GM12892 (cell line): ENCODE results near the gene GAK.

Experiments used
- DNase-seq: peaks from one replicate; pipeline ENCODE4 v3.0.0; 2011; ENCODE audit not compliant: insufficient read length
- FAIRE-seq: peaks from 2 replicates; lab custom pipeline; 2011; peaks lifted over from hg19 to GRCh38; lab: Jason Lieb, UNC
- POLR2A ChIP-seq: IDR thresholded peaks from 2 replicates; pipeline ENCODE4 v1.6.1; 2011; ENCODE audit warnings: low read depth, low read length, control low read depth
- POLR2AphosphoS5 ChIP-seq: IDR thresholded peaks from 2 replicates; pipeline ENCODE4 v1.6.1; 2011; ENCODE audit warnings: low read depth, low read length, control low read depth
- TAF1 ChIP-seq: IDR thresholded peaks from 2 replicates; pipeline ENCODE4 v1.6.1; 2011; ENCODE audit warnings: low read depth, mild to moderate bottlenecking, control low read depth, low read length, borderline replicate concordance

GAK gene

DNA sequence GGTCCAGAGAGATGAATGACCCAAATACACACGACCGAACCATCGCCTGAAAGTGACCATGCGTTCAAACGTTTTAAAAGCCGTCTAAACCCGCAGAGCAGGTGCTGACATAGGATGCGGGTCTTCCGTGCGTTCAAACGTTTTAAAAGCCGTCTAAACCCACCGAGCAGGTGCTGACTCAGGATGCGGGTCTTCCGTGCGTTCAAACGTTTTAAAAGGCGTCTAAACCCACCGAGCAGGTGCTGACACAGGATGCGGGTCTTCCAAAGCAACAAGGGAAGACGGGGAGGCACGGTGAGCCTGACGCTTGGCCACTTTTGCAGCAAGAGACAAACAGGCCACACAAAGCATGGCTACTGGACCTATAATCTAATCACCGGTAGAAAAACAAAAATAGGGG lies 47.2 kb downstream of the GAK start:
- FAIRE-seq (no peak), DNase-seq (no peak)
- TF ChIP-seq POLR2AphosphoS5 (no peak), TAF1 (no peak), POLR2A (no peak)

DNA sequence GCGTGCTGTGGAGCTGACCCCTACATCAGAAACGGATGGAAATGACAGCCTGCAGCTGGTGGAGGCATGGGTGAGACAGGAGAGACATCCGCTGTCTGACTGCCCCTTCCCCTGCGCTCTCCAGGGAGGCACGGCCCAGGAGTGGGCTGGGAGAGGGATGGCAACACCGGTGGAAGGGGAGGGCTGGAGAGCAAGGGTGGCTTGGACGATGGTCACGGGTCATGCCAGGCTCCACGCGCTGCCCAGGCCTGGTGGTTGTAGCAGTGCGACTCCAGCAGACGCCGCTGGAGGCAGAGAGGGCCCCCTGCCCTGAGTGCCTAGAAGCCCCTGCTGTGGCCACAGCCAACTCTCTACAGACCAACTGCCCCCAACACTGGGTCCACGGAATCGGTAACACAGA lies 47.9 kb downstream of the GAK start:
- no peak for TF ChIP-seq POLR2AphosphoS5
- no peak for TF ChIP-seq TAF1
- no peak for TF ChIP-seq POLR2A
- DNase-seq (no peak), FAIRE-seq (no peak)

DNA sequence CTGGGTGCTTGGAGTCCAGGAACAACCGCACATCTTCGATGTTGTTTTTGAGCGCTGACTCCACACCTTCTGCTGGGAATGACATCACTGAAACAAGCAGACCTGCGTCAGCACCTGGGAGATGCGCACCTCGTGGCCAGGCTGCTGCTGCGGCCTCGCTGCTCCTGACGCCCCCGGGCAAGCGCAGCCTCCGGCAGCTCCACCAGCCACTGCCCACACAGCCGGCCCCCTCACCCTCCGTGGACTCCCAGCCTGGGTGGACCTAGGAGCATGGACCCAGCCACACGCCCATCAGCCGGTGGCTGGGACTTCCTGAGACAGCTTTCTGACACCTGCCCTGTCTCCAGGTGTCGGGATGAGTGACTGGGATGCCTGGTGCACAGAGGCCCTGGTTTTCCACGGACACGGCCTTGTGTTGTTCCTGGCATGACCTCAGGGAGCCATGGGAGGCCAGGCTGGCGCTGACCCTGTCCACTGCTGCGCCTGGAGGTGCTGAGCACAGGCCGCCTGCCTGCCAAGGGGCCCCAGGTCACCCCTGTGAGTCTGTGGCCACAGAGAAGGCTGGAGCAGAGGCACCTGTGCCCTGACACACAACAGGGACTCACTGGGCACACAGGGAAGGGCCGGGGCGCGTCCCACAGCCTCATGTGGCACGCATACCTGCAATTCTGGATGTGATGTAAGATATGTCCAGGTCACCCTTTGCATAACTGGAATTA lies 48.6 kb downstream of the GAK start:
- DNase-seq, result no peak
- TF ChIP-seq POLR2A, result no peak
- no peak for TF ChIP-seq POLR2AphosphoS5
- no peak for TF ChIP-seq TAF1
- FAIRE-seq, result no peak

DNA sequence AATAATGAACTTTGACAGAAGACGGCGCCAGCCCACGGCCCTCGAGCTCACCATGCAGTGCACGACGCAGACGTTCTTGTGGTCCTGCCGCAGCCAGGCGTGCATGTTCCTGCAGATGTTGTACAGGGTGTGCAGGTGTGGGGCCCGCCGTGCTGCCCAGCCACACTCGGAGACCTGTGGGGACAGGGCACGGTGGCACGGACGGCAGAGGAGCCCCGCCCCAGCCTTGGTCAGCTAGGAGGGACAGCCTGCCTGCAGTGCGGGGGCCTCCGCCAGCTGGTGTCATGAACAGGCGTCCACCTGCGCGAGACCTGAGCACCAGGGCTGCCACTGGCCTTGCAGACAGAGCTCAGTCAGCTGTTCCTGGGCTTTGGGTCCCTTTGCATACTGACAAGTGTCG lies 49.5 kb downstream of the GAK start:
- DNase-seq (no peak), FAIRE-seq (no peak)
- TF ChIP-seq TAF1, result no peak
- TF ChIP-seq POLR2AphosphoS5, result no peak
- TF ChIP-seq POLR2A, result no peak

DNA sequence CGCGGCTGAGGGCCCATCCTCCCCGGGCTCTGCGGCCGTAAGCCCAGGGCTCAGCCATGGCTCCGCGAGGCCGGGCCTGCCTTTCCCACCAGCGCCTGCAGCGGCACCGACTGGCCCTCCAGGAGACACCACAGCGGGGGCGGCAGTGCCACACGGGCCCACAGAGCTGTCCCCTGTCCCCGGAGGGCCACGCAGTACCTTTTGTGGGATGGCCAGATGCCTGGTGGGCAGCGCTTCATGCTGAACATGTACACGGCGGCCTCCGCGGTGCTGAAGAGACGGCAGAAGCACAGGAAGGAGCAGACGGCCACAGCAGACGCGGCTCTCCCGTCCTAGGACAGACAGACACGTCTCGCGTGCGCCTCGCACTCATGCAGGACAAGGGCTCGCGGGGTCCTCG lies 50.4 kb downstream of the GAK start:
- DNase-seq, result no peak
- TF ChIP-seq TAF1, result no peak
- no peak for TF ChIP-seq POLR2A
- TF ChIP-seq POLR2AphosphoS5, result no peak
- FAIRE-seq, result no peak

DNA sequence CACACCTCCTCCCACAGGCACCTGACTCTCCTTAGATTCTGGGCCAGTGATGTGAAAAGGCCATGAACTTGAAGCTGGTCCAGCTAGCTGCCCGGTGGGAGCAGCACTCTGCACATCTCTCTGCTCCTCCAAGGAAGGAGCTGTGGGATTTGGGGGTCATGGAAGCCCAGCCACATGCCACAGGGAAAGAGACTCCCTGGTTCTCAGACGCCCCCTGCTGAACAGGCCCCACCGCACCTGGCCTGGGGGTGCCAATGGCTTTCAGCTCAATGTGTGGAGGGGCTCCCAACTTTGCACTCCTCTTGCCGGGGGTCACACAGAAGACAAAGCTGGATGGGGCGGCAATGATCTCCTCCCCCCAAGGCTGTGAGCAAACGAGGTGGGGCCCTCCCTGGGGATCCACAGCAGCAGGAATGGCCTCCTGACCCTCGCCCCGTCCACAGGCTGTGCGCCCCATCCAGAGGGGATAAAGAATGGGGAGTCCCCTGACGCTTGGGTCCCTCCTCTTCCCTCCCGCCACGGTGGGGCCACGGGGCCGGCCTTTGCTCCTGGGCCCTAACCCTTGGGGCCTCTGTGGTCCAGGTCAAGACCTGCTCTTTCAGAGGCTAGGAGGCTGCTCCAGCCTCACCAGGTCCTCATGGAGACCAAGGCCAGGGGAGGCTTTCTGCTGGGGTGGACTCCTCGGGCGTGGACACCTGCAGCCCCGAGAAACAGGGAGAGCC lies 51.3 kb downstream of the GAK start:
- no peak for TF ChIP-seq POLR2AphosphoS5
- no peak for TF ChIP-seq POLR2A
- TF ChIP-seq TAF1, result no peak
- FAIRE-seq (no peak), DNase-seq (no peak)

DNA sequence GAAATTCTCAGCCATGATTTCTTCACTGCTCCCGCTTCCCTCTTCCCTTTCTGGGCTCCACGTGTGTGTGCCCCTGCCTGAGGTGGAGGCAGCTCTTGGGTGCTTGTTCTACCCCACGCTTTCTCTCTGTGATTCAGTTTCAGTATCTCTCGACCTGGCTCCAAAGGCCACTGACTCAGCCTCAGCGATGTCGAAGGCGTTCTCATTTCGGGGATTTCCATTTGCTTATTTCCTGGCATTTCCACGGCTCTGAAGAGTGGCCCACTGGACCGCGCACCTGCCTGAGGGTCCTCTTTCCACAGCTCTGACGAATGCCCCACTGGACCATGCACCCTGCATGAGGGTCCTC lies 52.4 kb downstream of the GAK start:
- TF ChIP-seq POLR2AphosphoS5 (no peak), TAF1 (no peak), POLR2A (no peak)
- FAIRE-seq, result no peak

DNA sequence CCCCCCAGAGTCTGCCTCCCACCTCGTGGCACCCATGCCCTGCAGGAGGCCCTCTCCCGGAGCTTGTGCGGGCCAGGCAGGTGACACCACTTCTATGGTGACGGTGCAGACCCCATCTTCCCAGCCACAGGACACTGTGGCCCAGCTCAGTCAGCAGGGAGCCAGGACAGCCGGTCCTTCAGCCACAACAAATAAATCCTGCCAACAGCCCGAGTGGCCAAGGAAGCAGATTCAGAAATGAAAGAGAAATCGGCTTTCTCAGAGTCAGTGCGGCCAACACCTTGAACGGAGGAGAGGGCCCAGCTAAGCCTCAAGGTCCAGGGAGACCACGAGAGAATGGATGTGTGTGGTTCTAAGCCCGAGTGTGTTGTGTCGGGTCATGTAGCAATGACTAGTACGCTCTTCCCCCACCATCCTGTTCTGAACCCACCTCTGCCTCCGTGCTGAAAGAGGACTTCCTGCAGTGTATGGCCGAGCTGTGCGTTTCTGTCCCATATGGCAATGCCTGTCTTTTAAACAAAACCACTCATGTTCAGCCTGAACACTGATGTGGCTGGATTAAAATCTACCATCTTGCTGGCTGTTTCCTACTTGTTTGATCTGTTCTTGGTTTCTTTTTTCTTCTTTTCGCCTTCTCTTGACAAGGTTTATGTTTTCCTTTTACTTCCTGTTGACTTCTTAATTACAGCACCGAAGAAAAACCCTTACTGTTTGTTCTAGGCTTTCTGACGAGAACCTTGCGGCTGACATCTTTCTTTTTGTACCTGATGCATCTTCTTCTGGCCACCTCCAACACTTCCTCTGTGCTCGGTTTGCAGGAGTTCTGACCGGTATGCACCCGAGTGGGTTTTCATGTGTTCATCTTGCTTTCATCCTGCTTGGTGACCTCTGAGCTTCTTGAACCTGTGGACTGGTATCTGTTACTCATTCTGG lies 53.1 kb downstream of the GAK start:
- FAIRE-seq (peak; percentile 57), DNase-seq (no peak)
- TF ChIP-seq TAF1, result no peak
- no peak for TF ChIP-seq POLR2A
- no peak for TF ChIP-seq POLR2AphosphoS5

More for the DNA sequence above, 52.4 kb downstream of the GAK start:
- no peak for DNase-seq

DNA sequence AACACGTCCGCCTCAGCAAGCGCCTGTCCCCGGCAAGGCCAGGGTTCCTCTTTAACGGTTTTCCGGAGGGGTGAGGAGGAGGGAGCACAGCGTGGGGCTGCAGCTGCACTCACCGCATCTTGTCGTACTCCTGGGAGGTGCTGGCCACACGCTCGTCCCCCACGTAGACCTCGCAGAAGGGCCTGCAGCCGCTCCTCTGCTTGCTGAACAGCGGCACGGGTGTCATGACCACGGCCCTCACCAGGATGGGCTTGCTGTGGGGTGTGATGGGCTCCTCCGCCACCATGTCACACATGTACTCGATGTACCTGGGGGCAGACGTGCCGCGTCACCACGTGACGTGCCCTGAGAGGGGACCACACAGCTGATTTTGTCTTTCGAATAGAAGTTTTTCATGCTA lies 54.6 kb downstream of the GAK start:
- FAIRE-seq, result no peak
- no peak for TF ChIP-seq POLR2A
- TF ChIP-seq TAF1, result no peak
- TF ChIP-seq POLR2AphosphoS5, result no peak
- DNase-seq, result no peak

DNA sequence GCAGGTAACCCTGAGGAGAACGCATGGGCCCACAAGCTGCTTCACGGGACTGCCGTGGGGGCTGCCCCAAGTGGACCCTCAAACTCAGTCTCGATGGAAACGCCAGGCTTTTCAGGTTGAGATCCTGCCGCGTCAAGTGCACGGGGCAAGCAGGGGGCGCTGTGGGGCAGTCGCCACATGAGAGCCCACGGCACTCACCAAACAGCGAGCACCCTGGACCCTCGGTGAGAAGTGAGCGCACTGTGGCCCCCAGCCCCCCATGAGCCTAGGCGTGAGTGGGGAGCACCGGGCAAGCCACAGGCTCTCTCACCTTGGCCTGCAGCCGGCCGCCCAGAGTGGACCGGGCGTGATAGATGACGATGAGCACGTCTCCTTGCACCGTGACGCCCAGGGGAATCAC lies 55.3 kb downstream of the GAK start:
- TF ChIP-seq POLR2AphosphoS5 (no peak), TAF1 (no peak), POLR2A (no peak)
- DNase-seq, result no peak
- no peak for FAIRE-seq

DNA sequence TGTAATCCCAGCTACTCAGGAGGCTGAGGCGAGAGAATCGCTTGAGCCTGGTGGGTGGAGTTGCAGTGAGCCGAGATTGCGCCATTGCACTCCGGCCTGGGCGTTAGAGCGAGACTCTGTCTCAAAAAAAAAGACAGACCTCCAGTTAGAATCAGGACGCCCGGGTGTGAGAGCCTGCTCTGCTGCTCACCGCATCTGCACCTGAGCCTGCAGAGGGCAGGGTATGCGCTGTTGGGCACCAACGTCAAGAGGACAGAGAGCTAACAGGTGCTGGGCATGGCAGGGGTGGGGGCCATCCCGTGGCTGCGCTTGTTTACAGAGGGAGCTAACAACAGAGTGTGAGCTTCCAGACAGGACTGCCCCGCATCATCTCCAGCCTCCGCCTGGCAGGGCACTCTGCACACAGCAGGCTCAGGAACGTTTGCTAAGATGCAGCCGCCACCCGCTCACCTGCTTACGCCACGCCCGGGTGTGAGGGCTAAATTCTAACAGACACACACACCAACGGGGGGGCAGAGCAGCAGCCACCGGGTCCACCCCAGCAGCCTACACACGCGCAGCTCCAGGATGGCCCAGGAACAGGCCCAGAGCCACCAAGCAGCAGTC lies 56.2 kb downstream of the GAK start:
- no peak for TF ChIP-seq POLR2AphosphoS5
- TF ChIP-seq POLR2A, result no peak
- no peak for TF ChIP-seq TAF1
- DNase-seq (no peak), FAIRE-seq (no peak)
